Measurements from ENCODE around the gene ZNF280B.
A peak's percentile ranks its signal among the peaks of the same experiment; 100 is the strongest.
"Not testable (repeated sequence)": the region's sequence is repeated elsewhere in the genome, so short reads cannot be mapped to it uniquely, and the experiment has no call there.

ZNF280B gene

DNA sequence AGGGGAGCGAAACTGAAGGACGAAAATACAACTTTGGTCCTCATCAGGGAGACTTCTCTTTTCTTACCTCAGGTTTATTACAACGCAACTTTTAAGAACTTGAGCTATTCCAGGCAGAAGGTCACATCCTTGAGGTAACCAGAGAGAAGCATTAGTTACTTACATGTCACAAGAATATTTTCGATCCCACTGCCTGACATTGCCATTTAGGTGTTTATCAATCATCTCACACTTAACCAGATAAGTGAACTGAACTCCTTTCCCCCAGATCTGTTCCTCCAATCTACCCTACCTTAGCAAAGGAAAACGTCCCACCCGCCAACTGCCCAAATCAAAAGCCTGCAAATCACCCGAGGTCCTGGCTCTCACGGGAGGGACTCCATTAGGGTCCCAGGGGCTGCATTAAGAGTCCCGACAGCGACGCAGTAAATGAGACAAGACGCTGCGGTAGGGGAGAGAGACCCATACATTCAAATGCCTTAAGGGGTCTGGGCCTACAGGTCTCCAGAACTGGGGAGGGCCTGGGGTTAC lies 734 bp downstream of the ZNF280B start:
- no peak for DNase-seq (ENCODE audit: extremely low read depth, insufficient read length)
- Histone ChIP-seq H3K36me3 (ENCODE audit: control insufficient read depth, insufficient read depth, low read length) (no peaks in the 10 kb centered on the region), H3K27me3 (replicated peaks; ENCODE audit: control insufficient read depth, insufficient read depth, low read length) (no peaks in the 10 kb centered on the region), H3K4me3 (replicated peaks; ENCODE audit: low read depth, low read length) (peak overlapping the region; percentile 79)
- TF ChIP-seq, protein P1, sequence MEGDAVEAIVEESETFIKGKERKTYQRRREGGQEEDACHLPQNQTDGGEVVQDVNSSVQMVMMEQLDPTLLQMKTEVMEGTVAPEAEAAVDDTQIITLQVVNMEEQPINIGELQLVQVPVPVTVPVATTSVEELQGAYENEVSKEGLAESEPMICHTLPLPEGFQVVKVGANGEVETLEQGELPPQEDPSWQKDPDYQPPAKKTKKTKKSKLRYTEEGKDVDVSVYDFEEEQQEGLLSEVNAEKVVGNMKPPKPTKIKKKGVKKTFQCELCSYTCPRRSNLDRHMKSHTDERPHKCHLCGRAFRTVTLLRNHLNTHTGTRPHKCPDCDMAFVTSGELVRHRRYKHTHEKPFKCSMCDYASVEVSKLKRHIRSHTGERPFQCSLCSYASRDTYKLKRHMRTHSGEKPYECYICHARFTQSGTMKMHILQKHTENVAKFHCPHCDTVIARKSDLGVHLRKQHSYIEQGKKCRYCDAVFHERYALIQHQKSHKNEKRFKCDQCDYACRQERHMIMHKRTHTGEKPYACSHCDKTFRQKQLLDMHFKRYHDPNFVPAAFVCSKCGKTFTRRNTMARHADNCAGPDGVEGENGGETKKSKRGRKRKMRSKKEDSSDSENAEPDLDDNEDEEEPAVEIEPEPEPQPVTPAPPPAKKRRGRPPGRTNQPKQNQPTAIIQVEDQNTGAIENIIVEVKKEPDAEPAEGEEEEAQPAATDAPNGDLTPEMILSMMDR (IDR thresholded peaks at IDR 0.05; ENCODE audit: insufficient read depth, low read length, poor library complexity, severe bottlenecking) = no peak

DNA sequence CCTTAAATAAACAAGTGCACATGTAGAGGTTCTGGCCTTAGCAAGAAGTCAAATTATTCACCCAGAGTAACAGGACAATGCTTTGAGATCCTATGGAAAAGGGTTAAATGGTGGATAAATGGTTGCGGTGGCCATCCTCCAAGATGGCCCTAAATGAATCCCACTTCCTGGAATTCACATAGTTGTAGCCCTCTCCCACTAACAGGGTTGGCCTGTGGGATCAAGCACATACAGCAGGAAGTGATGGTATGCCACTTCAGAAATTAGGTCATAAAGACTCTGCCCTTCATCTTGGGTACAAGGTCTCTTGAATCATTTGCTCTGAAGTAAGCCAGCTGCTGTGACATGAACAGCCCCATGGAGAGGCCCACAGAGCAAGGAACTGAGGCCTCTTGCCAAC lies 1.8 kb downstream of the ZNF280B start:
- DNase-seq (ENCODE audit: extremely low read depth, insufficient read length) = no peak
- TF ChIP-seq, protein P1 (IDR thresholded peaks at IDR 0.05; ENCODE audit: insufficient read depth, low read length, poor library complexity, severe bottlenecking) = no peak

DNA sequence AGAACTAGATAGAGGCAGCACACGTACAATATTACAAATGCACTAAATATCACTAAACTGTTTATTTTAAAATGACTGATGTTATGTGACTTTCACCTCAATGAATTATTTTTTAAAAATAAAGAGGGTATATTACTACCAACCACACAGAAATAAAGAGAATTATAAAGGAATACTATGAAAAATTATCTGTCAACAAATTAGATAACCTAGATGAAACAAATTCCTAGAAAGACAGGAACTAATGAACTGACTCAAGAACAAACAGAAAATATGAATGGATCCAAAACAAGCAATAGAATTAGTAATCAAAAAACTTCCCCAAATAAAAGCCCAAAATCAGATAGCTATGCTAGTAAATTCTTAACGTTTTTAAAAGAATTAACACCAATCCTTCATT lies 10.3 kb downstream of the ZNF280B start:
- Histone ChIP-seq H3K36me3 (ENCODE audit: control insufficient read depth, insufficient read depth, low read length) (no peaks in the 10 kb centered on the region), H3K27me3 (replicated peaks; ENCODE audit: control insufficient read depth, insufficient read depth, low read length) (no peaks in the 10 kb centered on the region), H3K4me3 (replicated peaks; ENCODE audit: low read depth, low read length) (no peak overlapping the region)
- TF ChIP-seq, protein P1 (IDR thresholded peaks at IDR 0.05; ENCODE audit: insufficient read depth, low read length, poor library complexity, severe bottlenecking) = no peak
- DNase-seq (ENCODE audit: extremely low read depth, insufficient read length) = no peak

More for the DNA sequence above, 1.8 kb downstream of the ZNF280B start:
- H3K4me3 ChIP-seq (replicated peaks; ENCODE audit: low read depth, low read length) = no peak overlapping the region
- no peaks in the 10 kb centered on the region for H3K27me3 ChIP-seq (replicated peaks; ENCODE audit: control insufficient read depth, insufficient read depth, low read length)
- H3K36me3 ChIP-seq (ENCODE audit: control insufficient read depth, insufficient read depth, low read length) = no peaks in the 10 kb centered on the region

DNA sequence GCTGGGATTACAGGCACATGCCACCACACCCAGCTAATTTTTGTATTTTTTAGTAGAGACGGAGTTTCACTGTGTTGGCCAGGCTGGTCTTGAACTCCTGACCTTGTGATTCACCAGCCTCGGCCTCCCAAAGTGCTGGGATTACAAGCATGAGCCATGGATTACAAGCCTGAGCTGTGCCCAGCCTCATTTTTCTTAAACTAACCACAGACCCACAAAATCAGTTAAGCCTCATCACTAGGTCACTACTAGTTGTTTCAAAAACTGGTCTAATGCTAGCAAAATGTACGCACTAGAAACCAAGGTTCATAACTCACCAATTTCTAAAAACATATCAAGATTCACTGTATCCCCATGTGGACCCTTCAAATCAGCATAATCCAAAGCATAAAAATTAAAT lies 17.0 kb downstream of the ZNF280B start:
- not testable (repeated sequence) for H3K36me3 ChIP-seq (ENCODE audit: control insufficient read depth, insufficient read depth, low read length); H3K27me3 ChIP-seq (replicated peaks; ENCODE audit: control insufficient read depth, insufficient read depth, low read length); DNase-seq (ENCODE audit: extremely low read depth, insufficient read length); H3K4me3 ChIP-seq (replicated peaks; ENCODE audit: low read depth, low read length)

DNA sequence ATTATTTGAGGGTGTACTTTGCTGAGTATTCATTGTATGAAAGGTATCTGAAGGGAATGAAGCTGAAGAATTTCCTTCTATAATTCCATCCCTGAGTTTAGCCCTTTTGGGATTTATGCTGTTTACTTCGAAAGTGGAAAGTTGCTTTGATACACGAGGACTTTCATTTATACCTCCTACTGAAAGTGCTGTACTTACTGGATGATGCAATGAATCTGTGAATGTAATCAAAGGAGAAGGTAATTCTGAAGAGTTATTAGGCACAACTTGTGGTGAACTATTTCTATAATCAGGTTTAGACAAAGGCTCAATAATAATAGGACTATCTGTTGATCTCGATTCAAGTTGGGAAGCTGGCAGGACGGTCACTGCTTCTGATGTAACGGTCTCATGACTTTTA lies 19.8 kb downstream of the ZNF280B start:
- TF ChIP-seq, protein P1 (IDR thresholded peaks at IDR 0.05; ENCODE audit: insufficient read depth, low read length, poor library complexity, severe bottlenecking) = no peak
- H3K36me3 ChIP-seq (ENCODE audit: control insufficient read depth, insufficient read depth, low read length) = no peaks in the 10 kb centered on the region; the same call in 1 of the 2 replicates
- DNase-seq (ENCODE audit: extremely low read depth, insufficient read length) = no peak
- H3K4me3 ChIP-seq (replicated peaks; ENCODE audit: low read depth, low read length) = no peak overlapping the region
- H3K27me3 ChIP-seq (replicated peaks; ENCODE audit: control insufficient read depth, insufficient read depth, low read length) = no peaks in the 10 kb centered on the region

DNA sequence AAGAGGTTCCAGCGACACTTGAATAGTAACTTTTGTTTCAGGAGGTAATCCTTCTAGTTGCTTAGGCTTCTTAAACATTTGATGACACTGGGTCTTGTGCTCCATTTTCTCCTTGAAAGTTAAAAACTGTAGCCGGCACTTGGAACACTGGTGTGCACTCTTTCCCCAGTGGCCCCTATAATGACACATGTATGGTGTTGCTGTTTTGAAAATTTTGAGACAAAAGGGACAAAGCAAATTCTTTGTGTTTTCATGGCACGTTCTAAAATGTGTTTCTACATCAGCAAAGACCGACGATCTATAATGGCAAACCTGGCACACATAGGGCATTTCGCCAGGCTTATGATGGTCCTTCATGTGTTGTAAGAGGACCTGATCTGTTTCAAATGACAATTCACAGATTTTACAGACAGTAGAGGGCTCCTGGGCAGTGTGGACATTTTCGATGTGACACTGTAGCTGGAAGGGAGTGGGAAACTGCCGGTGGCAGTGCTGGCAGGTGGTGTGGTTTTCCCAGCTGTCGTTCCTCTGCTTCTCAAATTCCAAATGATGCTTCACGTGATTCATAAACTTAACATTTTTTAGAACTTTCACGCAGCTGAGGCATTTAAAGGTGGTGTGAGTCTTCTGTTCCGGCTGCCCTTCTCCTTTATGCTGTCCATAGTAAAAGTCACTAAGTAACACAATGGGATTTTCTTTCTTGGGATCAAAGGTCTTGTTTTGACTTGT lies 20.5 kb downstream of the ZNF280B start:
- Histone ChIP-seq H3K27me3 (replicated peaks; ENCODE audit: control insufficient read depth, insufficient read depth, low read length) (no peaks in the 10 kb centered on the region), H3K36me3 (ENCODE audit: control insufficient read depth, insufficient read depth, low read length) (no peaks in the 10 kb centered on the region; the same call in 1 of the 2 replicates), H3K4me3 (replicated peaks; ENCODE audit: low read depth, low read length) (no peak overlapping the region)
- TF ChIP-seq, protein P1 (IDR thresholded peaks at IDR 0.05; ENCODE audit: insufficient read depth, low read length, poor library complexity, severe bottlenecking) = no peak
- no peak for DNase-seq (ENCODE audit: extremely low read depth, insufficient read length)

Measured in GM06990 (cell line).